SU-DHL-6 (cell line): ENCODE results near the gene IGLL5.
"Not testable (repeated sequence)": the region's sequence is repeated elsewhere in the genome, so short reads cannot be mapped to it uniquely, and the experiment has no call there.

Experiments
- H2AFZ ChIP-seq: fragments of 200-600 bp; sonication (generic); 2 replicates; pipeline ENCODE4 v1.6.1; 2014; ENCODE audit warnings: low read depth, mild to moderate bottlenecking, moderate library complexity, mixed read lengths, antibody characterized with exemption, low read length; ENCODE audit not compliant: severe bottlenecking
- H3F3A ChIP-seq: fragments of 200-600 bp; shearing (Covaris generic); 2 replicates; pipeline ENCODE4 v1.6.0; 2016; ENCODE audit warnings: antibody characterized with exemption, mild to moderate bottlenecking; ENCODE audit not compliant: insufficient read depth
- H3K27ac ChIP-seq: fragments of 200-600 bp; sonication (generic); 2 replicates; pipeline ENCODE4 v1.5.1; 2016; ENCODE audit warnings: low read depth, mild to moderate bottlenecking, low read length, moderate library complexity, mixed read lengths
- H3K27me3 ChIP-seq: fragments of 200-600 bp; sonication (generic), shearing (Covaris generic); 2 replicates; pipeline ENCODE4 v1.6.0; 2014; ENCODE audit warnings: mild to moderate bottlenecking, low read length
- H3K36me3 ChIP-seq: fragments of 200-600 bp; sonication (generic); 2 replicates; pipeline ENCODE4 v1.6.1; 2014; ENCODE audit warnings: mild to moderate bottlenecking, low read length, mixed read lengths
- H3K4me2 ChIP-seq: fragments of 300-600, 200-600 bp; shearing (Covaris generic), sonication (generic); 2 replicates; pipeline ENCODE4 v1.6.0; 2014; ENCODE audit warnings: low read length, low read depth, mild to moderate bottlenecking; ENCODE audit not compliant: poor library complexity, severe bottlenecking
- H3K4me3 ChIP-seq: fragments of 200-600 bp; sonication (generic); 2 replicates; pipeline ENCODE4 v1.5.1; 2014; ENCODE audit warnings: antibody characterized with exemption, low read length, mild to moderate bottlenecking, mixed read lengths; ENCODE audit not compliant: insufficient read depth, poor library complexity, severe bottlenecking
- H3K79me2 ChIP-seq: fragments of 200-600 bp; sonication (generic); 2 replicates; pipeline ENCODE4 v1.6.1; 2014; ENCODE audit warnings: mild to moderate bottlenecking, low read length, moderate library complexity; ENCODE audit not compliant: insufficient read depth
- H3K9ac ChIP-seq: fragments of 200-600 bp; sonication (generic); 2 replicates; pipeline ENCODE4 v1.7.0; 2014; ENCODE audit warnings: mild to moderate bottlenecking, low read length
- H3K9me2 ChIP-seq: fragments of 200-600 bp; sonication (generic); replicated peaks from 2 replicates; pipeline ENCODE4 v1.6.1; 2014; ENCODE audit warnings: low read length; ENCODE audit not compliant: insufficient read depth
- H3K9me3 ChIP-seq: fragments of 200-600 bp; sonication (generic); 2 replicates; pipeline ENCODE4 v1.6.1; 2014; ENCODE audit warnings: low read length, mixed read lengths; ENCODE audit not compliant: insufficient read depth
- H4K20me1 ChIP-seq: fragments of 200-600 bp; sonication (generic); 2 replicates; pipeline ENCODE4 v1.6.1; 2014; ENCODE audit warnings: low read depth, mild to moderate bottlenecking, antibody characterized with exemption, low read length, moderate library complexity, mixed read lengths
- EZH2phosphoT487 ChIP-seq: fragments of 200-600 bp; sonication (generic), shearing (Covaris generic); conservative IDR thresholded peaks from 2 replicates; pipeline ENCODE4 v1.6.1; 2018; ENCODE audit warnings: mild to moderate bottlenecking, antibody characterized with exemption, low read length, moderate library complexity, mixed read lengths
- TF ChIP-seq, protein P1 (sequence below): fragments of 200-600 bp; sonication (generic); IDR thresholded peaks from one replicate; pipeline ENCODE4 v1.5.1; 2017; ENCODE audit warnings: antibody characterized with exemption, mild to moderate bottlenecking, low read length, moderate library complexity; ENCODE audit not compliant: insufficient read depth, poor library complexity, severe bottlenecking

Gene IGLL5

DNA sequence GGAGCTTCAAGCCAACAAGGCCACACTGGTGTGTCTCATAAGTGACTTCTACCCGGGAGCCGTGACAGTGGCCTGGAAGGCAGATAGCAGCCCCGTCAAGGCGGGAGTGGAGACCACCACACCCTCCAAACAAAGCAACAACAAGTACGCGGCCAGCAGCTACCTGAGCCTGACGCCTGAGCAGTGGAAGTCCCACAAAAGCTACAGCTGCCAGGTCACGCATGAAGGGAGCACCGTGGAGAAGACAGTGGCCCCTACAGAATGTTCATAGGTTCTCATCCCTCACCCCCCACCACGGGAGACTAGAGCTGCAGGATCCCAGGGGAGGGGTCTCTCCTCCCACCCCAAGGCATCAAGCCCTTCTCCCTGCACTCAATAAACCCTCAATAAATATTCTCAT, 18.8 kb downstream of the IGLL5 start:
- H3F3A ChIP-seq = peaks cover 70% of the 10 kb centered on the region
- not testable (repeated sequence) for H2AFZ ChIP-seq, H3K4me3 ChIP-seq, H3K27me3 ChIP-seq, H3K4me2 ChIP-seq, H3K36me3 ChIP-seq, H4K20me1 ChIP-seq, H3K9me3 ChIP-seq, H3K9ac ChIP-seq, H3K9me2 ChIP-seq
- H3K27ac ChIP-seq = peak overlapping the region; percentile 70
- H3K79me2 ChIP-seq = peaks cover 16% of the 10 kb centered on the region; the same call in 1 of the 2 replicates

DNA sequence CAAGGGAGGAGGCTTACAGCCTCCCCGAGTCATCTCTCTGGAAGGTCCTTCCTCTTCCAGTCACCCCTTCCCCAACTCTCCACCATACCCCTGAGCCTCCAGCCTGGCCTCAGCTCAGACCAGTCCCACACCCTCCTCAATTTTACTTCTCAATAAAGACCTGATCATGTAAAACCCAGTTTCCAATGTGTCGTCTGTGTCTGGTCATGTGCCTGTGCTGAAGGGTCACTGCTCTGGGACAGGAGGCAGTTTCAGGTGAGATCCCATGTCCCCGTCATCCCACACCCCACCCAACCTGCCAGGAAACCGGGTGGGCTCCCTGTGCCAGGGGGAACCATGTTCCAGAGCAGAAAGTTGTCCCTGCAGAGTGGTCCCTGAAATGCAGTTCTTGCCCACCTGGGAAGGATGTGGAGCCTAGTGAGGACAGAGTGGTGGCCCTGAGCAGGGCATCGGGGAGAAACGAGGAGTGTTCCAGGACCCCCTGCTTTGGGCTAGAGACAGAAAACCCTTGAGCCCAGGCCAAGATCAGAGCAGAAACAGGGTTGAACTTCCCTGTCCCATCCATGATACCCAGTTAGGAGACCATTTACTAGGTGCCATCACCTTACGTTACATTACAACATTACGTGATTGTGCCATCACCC, 19.4 kb downstream of the IGLL5 start:
- Histone ChIP-seq H3K9me3 (no peaks in the 10 kb centered on the region), H4K20me1 (no peaks in the 10 kb centered on the region), H3K36me3 (no peaks in the 10 kb centered on the region; the same call in 1 of the 2 replicates), H2AFZ (no peak overlapping the region), H3K79me2 (peaks cover 15% of the 10 kb centered on the region; the same call in 1 of the 2 replicates), H3K4me2 (no peak overlapping the region), H3K27me3 (no peaks in the 10 kb centered on the region), H3K9me2 (no peaks in the 10 kb centered on the region), H3F3A (peaks cover 64% of the 10 kb centered on the region), H3K9ac (no peak overlapping the region), H3K4me3 (no peak overlapping the region), H3K27ac (peak overlapping the region; percentile 70)
- no peak for TF ChIP-seq EZH2phosphoT487
- TF ChIP-seq, protein P1, sequence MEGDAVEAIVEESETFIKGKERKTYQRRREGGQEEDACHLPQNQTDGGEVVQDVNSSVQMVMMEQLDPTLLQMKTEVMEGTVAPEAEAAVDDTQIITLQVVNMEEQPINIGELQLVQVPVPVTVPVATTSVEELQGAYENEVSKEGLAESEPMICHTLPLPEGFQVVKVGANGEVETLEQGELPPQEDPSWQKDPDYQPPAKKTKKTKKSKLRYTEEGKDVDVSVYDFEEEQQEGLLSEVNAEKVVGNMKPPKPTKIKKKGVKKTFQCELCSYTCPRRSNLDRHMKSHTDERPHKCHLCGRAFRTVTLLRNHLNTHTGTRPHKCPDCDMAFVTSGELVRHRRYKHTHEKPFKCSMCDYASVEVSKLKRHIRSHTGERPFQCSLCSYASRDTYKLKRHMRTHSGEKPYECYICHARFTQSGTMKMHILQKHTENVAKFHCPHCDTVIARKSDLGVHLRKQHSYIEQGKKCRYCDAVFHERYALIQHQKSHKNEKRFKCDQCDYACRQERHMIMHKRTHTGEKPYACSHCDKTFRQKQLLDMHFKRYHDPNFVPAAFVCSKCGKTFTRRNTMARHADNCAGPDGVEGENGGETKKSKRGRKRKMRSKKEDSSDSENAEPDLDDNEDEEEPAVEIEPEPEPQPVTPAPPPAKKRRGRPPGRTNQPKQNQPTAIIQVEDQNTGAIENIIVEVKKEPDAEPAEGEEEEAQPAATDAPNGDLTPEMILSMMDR = no peak

DNA sequence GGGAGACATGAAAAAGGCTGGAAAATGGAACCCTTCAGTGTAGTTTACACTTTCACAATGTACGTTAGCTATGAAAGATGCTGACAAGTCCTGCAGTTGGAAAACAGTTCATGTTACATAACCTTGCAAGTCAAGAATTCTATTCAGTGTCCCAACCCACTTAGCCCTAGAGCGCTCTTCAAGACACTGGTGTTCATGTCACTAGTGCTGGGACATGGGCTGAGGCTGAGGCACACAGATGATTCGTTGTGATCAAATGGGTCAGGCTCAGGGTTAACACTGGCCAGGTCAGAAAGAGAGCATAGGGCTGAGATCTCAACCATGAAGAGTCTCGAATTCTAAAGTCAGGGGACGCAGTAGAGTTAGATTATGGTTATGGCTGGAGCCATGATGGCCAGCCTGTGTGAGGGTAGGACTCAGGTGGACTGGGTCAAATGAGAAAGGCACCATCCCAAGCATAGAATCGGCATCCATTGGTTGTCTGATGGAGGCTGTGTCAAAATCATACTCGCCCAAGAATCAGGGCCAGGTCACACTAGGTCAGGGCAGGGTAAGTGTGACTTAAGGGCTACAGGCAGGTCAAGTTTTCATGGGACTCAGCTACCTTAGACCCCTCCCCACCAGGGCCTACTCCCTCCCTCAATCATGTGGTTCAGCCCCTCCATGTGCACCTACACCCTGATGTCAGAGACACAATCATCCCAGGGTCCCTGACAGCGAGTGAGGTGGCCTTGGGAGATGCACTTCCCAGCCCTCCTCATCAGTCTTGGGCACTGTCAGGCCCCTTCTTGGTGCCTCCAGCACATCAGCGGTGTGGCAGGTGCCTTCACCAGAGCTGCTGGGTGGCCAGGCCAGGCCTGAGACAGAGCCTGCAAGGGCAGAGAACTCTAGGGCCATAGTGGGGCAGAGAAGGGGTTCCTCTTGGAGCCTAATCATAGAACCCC, 20.2 kb downstream of the IGLL5 start:
- Histone ChIP-seq H4K20me1 (no peaks in the 10 kb centered on the region), H3K9me3 (no peaks in the 10 kb centered on the region), H3K4me3 (no peak overlapping the region), H3K4me2 (no peak overlapping the region), H3K27me3 (no peaks in the 10 kb centered on the region), H3K9me2 (no peaks in the 10 kb centered on the region), H2AFZ (no peak overlapping the region), H3F3A (peaks cover 63% of the 10 kb centered on the region), H3K27ac (peak overlapping the region; percentile 70), H3K9ac (no peak overlapping the region), H3K79me2 (peaks cover 7% of the 10 kb centered on the region; the same call in 1 of the 2 replicates), H3K36me3 (no peaks in the 10 kb centered on the region)
- TF ChIP-seq EZH2phosphoT487 = no peak
- TF ChIP-seq, protein P1 = no peak

DNA sequence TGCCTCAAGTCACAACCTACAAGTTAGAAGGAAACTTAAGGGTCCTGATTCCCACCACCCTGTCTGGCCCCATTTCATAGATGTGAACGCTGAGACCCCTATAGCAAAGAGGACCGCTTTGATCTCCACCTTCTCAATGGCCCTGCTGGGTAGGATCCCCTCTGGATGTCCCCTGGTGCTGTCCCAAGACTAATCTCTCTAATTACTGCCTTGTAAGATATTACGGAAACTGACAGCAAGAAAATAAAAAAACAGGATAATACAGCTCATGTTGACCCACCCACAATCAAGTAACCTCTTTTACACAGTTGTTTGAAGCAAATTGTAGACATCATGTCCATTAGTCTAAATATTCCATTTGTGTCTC, 20.9 kb downstream of the IGLL5 start:
- H3K9me2 ChIP-seq = no peaks in the 10 kb centered on the region
- H3K27me3 ChIP-seq = no peaks in the 10 kb centered on the region
- no peak overlapping the region for H3K4me2 ChIP-seq
- no peak overlapping the region for H2AFZ ChIP-seq
- no peaks in the 10 kb centered on the region for H3K36me3 ChIP-seq
- H3F3A ChIP-seq = peaks cover 56% of the 10 kb centered on the region
- no peak overlapping the region for H3K9ac ChIP-seq
- H3K79me2 ChIP-seq = peaks cover 3% of the 10 kb centered on the region; the same call in 1 of the 2 replicates
- no peaks in the 10 kb centered on the region for H3K9me3 ChIP-seq
- no peak overlapping the region for H3K4me3 ChIP-seq
- peak overlapping the region; percentile 70 for H3K27ac ChIP-seq
- no peaks in the 10 kb centered on the region for H4K20me1 ChIP-seq
- no peak for TF ChIP-seq EZH2phosphoT487
- TF ChIP-seq, protein P1 = no peak
